IMR-90 (cell line): ENCODE measurements around the gene NPDC1. TPM values are rescaled to one million over a fixed set of nuclear protein-coding genes. Genes with fewer than 3 reads are reported as not detected.

Source experiments
- ATAC-seq: fragments of 200-7000 bp; cut with Tn5 transposase; 2 replicates; pipeline ENCODE4 v1.9.1; 2020; ENCODE audit warnings: low read depth, mild to moderate bottlenecking, moderate library complexity
- BruUV-seq: library from RNA; stranded (reverse); fragments of 400-500 nt; replicated peaks from 2 replicates; lab custom pipeline; 2021; lab: Mats Ljungman, UMichigan
- CTCF ChIA-PET: fragments of 300-600 bp; formaldehyde crosslinking; extraction: SDS; loops from one replicate; lab custom pipeline; 2021; ENCODE audit warnings: antibody characterized with exemption; lab: Yijun Ruan, JAX
- POLR2A ChIA-PET: fragments of 300-600 bp; sonication (Branson Sonifier 250); formaldehyde crosslinking; loops from one replicate; lab custom pipeline; 2022; ENCODE audit warnings: antibody characterized with exemption; ENCODE audit not compliant: unreplicated experiment; lab: Charles Lee
- DNase-seq: peaks from one replicate; pipeline ENCODE4 v3.0.0; 2013
- H2AFZ ChIP-seq: replicated peaks from 2 replicates; pipeline ENCODE3; 2013; ENCODE audit warnings: low read length, mild to moderate bottlenecking; ENCODE audit not compliant: poor library complexity
- H2AK5ac ChIP-seq: 2 replicates; pipeline ENCODE4 v1.6.1; 2013; ENCODE audit warnings: low read depth, low read length, inconsistent platforms
- H2AK9ac ChIP-seq: replicated peaks from 2 replicates; pipeline ENCODE3; 2013; ENCODE audit warnings: mild to moderate bottlenecking, low read depth, low read length, moderate library complexity; ENCODE audit not compliant: poor library complexity
- H2BK120ac ChIP-seq: 2 replicates; pipeline ENCODE4 v1.6.1; 2013; ENCODE audit warnings: low read depth, low read length, inconsistent platforms
- H2BK15ac ChIP-seq: 3 replicates; pipeline ENCODE4 v1.6.1; 2013; ENCODE audit warnings: low read depth, low read length, inconsistent platforms
- H2BK20ac ChIP-seq: 2 replicates; pipeline ENCODE4 v1.6.1; 2013; ENCODE audit warnings: low read depth, mild to moderate bottlenecking, inconsistent platforms, low read length, moderate library complexity
- H2BK5ac ChIP-seq: 2 replicates; pipeline ENCODE4 v1.6.1; 2013; ENCODE audit warnings: mild to moderate bottlenecking, low read depth, low read length, inconsistent platforms; ENCODE audit not compliant: poor library complexity, severe bottlenecking
- H3K14ac ChIP-seq: replicated peaks from 2 replicates; pipeline ENCODE4 v1.6.1; 2013; ENCODE audit warnings: low read depth, low read length, inconsistent platforms
- H3K18ac ChIP-seq: 2 replicates; pipeline ENCODE4 v1.6.1; 2013; ENCODE audit warnings: low read depth, low read length, control low read depth
- H3K23ac ChIP-seq: 2 replicates; pipeline ENCODE4 v1.6.1; 2013; ENCODE audit warnings: low read depth, low read length, inconsistent platforms
- H3K27ac ChIP-seq: 2 replicates; pipeline ENCODE4 v1.5.1; 2013; ENCODE audit warnings: mild to moderate bottlenecking, control low read depth, low read length; ENCODE audit not compliant: insufficient read depth
- H3K27me3 ChIP-seq: 2 replicates; pipeline ENCODE4 v1.6.1; 2013; ENCODE audit warnings: low read length; ENCODE audit not compliant: control insufficient read depth, insufficient read depth
- H3K36me3 ChIP-seq: 2 replicates; pipeline ENCODE4 v1.6.1; 2013; ENCODE audit warnings: low read length, mixed read lengths; ENCODE audit not compliant: control insufficient read depth, insufficient read depth
- H3K4ac ChIP-seq: 2 replicates; pipeline ENCODE4 v1.6.1; 2013; ENCODE audit warnings: low read depth, low read length, inconsistent platforms
- H3K4me1 ChIP-seq: 2 replicates; pipeline ENCODE4 v1.6.1; 2013; ENCODE audit warnings: low read length, mixed read lengths; ENCODE audit not compliant: control insufficient read depth, insufficient read depth
- H3K4me2 ChIP-seq: 2 replicates; pipeline ENCODE4 v1.6.1; 2013; ENCODE audit warnings: low read depth, mild to moderate bottlenecking, control low read depth, low read length, moderate library complexity
- H3K4me3 ChIP-seq: 2 replicates; pipeline ENCODE4 v1.5.1; 2013; ENCODE audit warnings: low read depth, mild to moderate bottlenecking, control low read depth, low read length, moderate library complexity; ENCODE audit not compliant: insufficient read depth
- H3K56ac ChIP-seq: 2 replicates; pipeline ENCODE4 v1.6.1; 2013; ENCODE audit warnings: low read length, inconsistent platforms; ENCODE audit not compliant: insufficient read depth; ENCODE audit errors: extremely low read depth
- H3K79me1 ChIP-seq, 2 experiments: 2 replicates each; pipeline ENCODE4 v1.6.1; 2013; ENCODE audit warnings: low read length in 2 of 2, inconsistent platforms in 1 of 2, low read depth in 1 of 2
- H3K9ac ChIP-seq: 2 replicates; pipeline ENCODE4 v1.6.1; 2013; ENCODE audit warnings: low read depth, low read length, control low read depth
- H3K9me1 ChIP-seq: 2 replicates; pipeline ENCODE4 v1.6.1; 2013; ENCODE audit warnings: low read length, inconsistent platforms; ENCODE audit not compliant: insufficient read depth
- H3K9me3 ChIP-seq: 2 replicates; pipeline ENCODE4 v1.6.1; 2013; ENCODE audit warnings: low read length; ENCODE audit not compliant: control insufficient read depth, insufficient read depth
- H4K20me1 ChIP-seq: 2 replicates; pipeline ENCODE4 v1.6.1; 2013; ENCODE audit warnings: low read length, inconsistent platforms; ENCODE audit not compliant: insufficient read depth
- H4K5ac ChIP-seq: 2 replicates; pipeline ENCODE4 v1.6.1; 2013; ENCODE audit warnings: mild to moderate bottlenecking, low read depth, low read length, control low read depth
- H4K8ac ChIP-seq, 2 experiments: 2 replicates each; pipeline ENCODE4 v1.6.1; 2013; ENCODE audit warnings: low read depth in 2 of 2, low read length in 2 of 2, control low read depth in 1 of 2, inconsistent platforms in 1 of 2
- H4K91ac ChIP-seq: 2 replicates; pipeline ENCODE4 v1.6.1; 2013; ENCODE audit warnings: low read depth, low read length, inconsistent platforms; ENCODE audit not compliant: insufficient read depth
- BHLHE40 ChIP-seq: fragments of 150-350 bp; IDR thresholded peaks from 2 replicates; pipeline ENCODE4 v1.6.1; 2016; ENCODE audit warnings: mild to moderate bottlenecking, low read depth, low read length
- CEBPB ChIP-seq: IDR thresholded peaks from 2 replicates; pipeline ENCODE4 v1.6.1; 2012; ENCODE audit warnings: low read depth, low read length, improper control_type of control experiment
- CHD1 ChIP-seq: IDR thresholded peaks from 2 replicates; pipeline ENCODE4 v1.6.1; 2012; ENCODE audit warnings: low read depth, low read length, improper control_type of control experiment
- FOS ChIP-seq: fragments of 150-350 bp; IDR thresholded peaks from 2 replicates; pipeline ENCODE4 v1.6.1; 2016; ENCODE audit warnings: low read depth, low read length
- MAFK ChIP-seq: IDR thresholded peaks from 2 replicates; pipeline ENCODE4 v1.6.1; 2012; ENCODE audit warnings: low read depth, low read length, improper control_type of control experiment
- MAZ ChIP-seq: IDR thresholded peaks from 2 replicates; pipeline ENCODE4 v1.6.1; 2012; ENCODE audit warnings: low read depth, mild to moderate bottlenecking, low read length, improper control_type of control experiment, moderate library complexity, borderline replicate concordance
- MXI1 ChIP-seq: IDR thresholded peaks from 2 replicates; pipeline ENCODE4 v1.6.1; 2012; ENCODE audit warnings: low read depth, mild to moderate bottlenecking, low read length, moderate library complexity, borderline replicate concordance
- NFE2L2 ChIP-seq: fragments of 150-350 bp; IDR thresholded peaks from 2 replicates; pipeline ENCODE4 v1.6.1; 2016; ENCODE audit warnings: low read depth, mild to moderate bottlenecking, low read length
- POLR2A ChIP-seq: IDR thresholded peaks from 2 replicates; pipeline ENCODE4 v1.6.1; 2012; ENCODE audit warnings: mild to moderate bottlenecking, low read depth, low read length
- RAD21 ChIP-seq: IDR thresholded peaks from 2 replicates; pipeline ENCODE4 v1.6.1; 2012; ENCODE audit warnings: low read length, improper control_type of control experiment
- RCOR1 ChIP-seq: IDR thresholded peaks from 2 replicates; pipeline ENCODE4 v1.6.1; 2012; ENCODE audit warnings: mild to moderate bottlenecking, low read length, improper control_type of control experiment; ENCODE audit not compliant: insufficient replicate concordance
- RFX5 ChIP-seq: IDR thresholded peaks from 2 replicates; pipeline ENCODE4 v1.8.0; 2012; ENCODE audit warnings: low read depth, mild to moderate bottlenecking, low read length, moderate library complexity
- SMC3 ChIP-seq: fragments of 150-350 bp; IDR thresholded peaks from 2 replicates; pipeline ENCODE4 v1.6.1; 2016; ENCODE audit warnings: low read depth, mild to moderate bottlenecking, antibody characterized with exemption, low read length, moderate library complexity
- WGBS, 2 experiments: methylation state at CpG; one replicate each; pipeline versions ENCODE4 v1.1.5 to v1.1.7; 2013; ENCODE audit warnings: missing lambda C conversion rate in 2 of 2; ENCODE audit not compliant: insufficient read length in 1 of 2; ENCODE audit errors: extremely low coverage in 2 of 2; 5-methylcytosine and 5-hydroxymethylcytosine counted together
- dilution Hi-C: fragments of 300-500 bp; cut with HindIII; formaldehyde crosslinking; loops from one replicate; pipeline ENCODE4 v1.14.3; 2018; ENCODE audit warnings: low sequenced_read_pairs; ENCODE audit not compliant: unreplicated experiment
- in situ Hi-C: fragments of 300-500 bp; cut with MboI; formaldehyde crosslinking; loops from 3 replicates; pipeline ENCODE4 v1.14.3; 2019; ENCODE audit warnings: low sequenced_read_pairs, inconsistent platforms, mixed read lengths
- intact Hi-C: fragments of 100-400 bp; cut with micrococcal nuclease; formaldehyde crosslinking; loops from 2 replicates; pipeline ENCODE4 v1.10.0; 2022
- polyA plus RNA-seq, 3 experiments: library from polyadenylated mRNA; depleted of rRNA; stranded (reverse); fragments of >200 nt; gene quantifications; 2 replicates each; pipeline ENCODE4 v1.2.3, GENCODE V29; 2012; ENCODE audit warnings: low replicate concordance in 1 of 3
- total RNA-seq: library from RNA; depleted of rRNA; stranded (reverse); fragments of >200 nt; gene quantifications from 2 replicates; pipeline ENCODE4 v1.2.3, GENCODE V29; 2012
- TF ChIP-seq, protein P1 (sequence below): conservative IDR thresholded peaks from 2 replicates; pipeline ENCODE4 v1.5.1; 2012; ENCODE audit warnings: mild to moderate bottlenecking, low read depth, low read length, improper control_type of control experiment
- TF ChIP-seq, protein P2 (sequence below): fragments of 150-350 bp; IDR thresholded peaks from 2 replicates; pipeline ENCODE4 v1.6.1; 2016; ENCODE audit warnings: low read depth, mild to moderate bottlenecking, low read length, moderate library complexity, borderline replicate concordance
- TF ChIP-seq, protein P3 (sequence below): fragments of 150-350 bp; IDR thresholded peaks from 2 replicates; pipeline ENCODE4 v1.6.1; 2017; ENCODE audit warnings: mild to moderate bottlenecking, antibody characterized with exemption, low read length, low read depth

NPDC1 gene
- total and polyA plus RNA-seq, 2 of the 4 experiments (the other 2 are of a cell fraction) = 2.7 to 58.1 TPM

DNA sequence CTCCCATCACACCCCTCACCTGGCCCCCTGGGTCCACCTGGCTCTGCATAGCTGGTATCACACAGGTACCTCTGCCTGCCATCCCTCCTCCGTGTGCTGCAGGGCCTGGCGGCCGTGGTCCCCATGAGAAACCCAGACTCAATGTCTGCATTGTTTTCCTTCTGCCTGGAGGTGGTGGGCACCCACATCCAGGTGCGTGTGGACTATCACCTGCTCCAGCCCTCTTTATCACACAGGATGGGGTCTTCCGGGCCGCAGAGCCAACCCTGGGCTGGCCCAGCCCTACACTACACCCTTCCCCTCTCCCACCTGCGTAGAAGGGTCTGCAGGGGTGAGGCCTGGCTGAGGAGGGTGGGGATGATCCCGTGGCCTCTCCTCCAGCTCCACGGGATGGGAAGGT lies 7.1 kb downstream of the NPDC1 start:
- Histone ChIP-seq H3K79me1 (peaks cover 0 to 6% of the 10 kb centered on the region in 2 experiments; a peak in 1 of 4 replicates), H3K9me3 (no peaks in the 10 kb centered on the region), H4K91ac (no peak overlapping the region), H2BK15ac (no peak overlapping the region), H3K4me3 (no peak overlapping the region), H2BK20ac (no peak overlapping the region), H2AK5ac (no peak overlapping the region), H3K27me3 (no peaks in the 10 kb centered on the region), H3K36me3 (peaks cover 17% of the 10 kb centered on the region), H3K14ac (no peak overlapping the region), H3K9ac (no peak overlapping the region), H2BK120ac (no peak overlapping the region), H3K9me1 (no peaks in the 10 kb centered on the region), H3K4me2 (no peak overlapping the region), H2AK9ac (peak overlapping the region; percentile 5), H3K18ac (no peak overlapping the region), H3K27ac (no peak overlapping the region), H3K56ac (no peak overlapping the region), H3K4me1 (no peaks in the 10 kb centered on the region), H4K8ac (no peak overlapping the region), H4K5ac (no peak overlapping the region), H2AFZ (no peak overlapping the region), H3K23ac (no peak overlapping the region), H4K20me1 (peaks cover 16% of the 10 kb centered on the region), H2BK5ac (no peak overlapping the region), H3K4ac (no peak overlapping the region)
- dilution Hi-C loops = no loop called here
- DNase-seq (no peak), ATAC-seq (no peak)
- ChIA-PET POLR2A (no interaction called here), CTCF (no interaction called here)
- WGBS, 2 experiments = no CpG with 5 or more reads among the region's 9 CpGs
- in situ Hi-C loops = loop anchor here (10.0 kb wide), 1 partner anchor 254 kb away; no protein-coding TSS in a partner anchor
- TF ChIP-seq BHLHE40 (no peak), RCOR1 (no peak), NFE2L2 (no peak), RFX5 (no peak), FOS (no peak), RAD21 (no peak), SMC3 (no peak), MAFK (no peak), MXI1 (no peak), MAZ (no peak), CHD1 (no peak), POLR2A (no peak), CEBPB (no peak)
- TF ChIP-seq, protein P1, sequence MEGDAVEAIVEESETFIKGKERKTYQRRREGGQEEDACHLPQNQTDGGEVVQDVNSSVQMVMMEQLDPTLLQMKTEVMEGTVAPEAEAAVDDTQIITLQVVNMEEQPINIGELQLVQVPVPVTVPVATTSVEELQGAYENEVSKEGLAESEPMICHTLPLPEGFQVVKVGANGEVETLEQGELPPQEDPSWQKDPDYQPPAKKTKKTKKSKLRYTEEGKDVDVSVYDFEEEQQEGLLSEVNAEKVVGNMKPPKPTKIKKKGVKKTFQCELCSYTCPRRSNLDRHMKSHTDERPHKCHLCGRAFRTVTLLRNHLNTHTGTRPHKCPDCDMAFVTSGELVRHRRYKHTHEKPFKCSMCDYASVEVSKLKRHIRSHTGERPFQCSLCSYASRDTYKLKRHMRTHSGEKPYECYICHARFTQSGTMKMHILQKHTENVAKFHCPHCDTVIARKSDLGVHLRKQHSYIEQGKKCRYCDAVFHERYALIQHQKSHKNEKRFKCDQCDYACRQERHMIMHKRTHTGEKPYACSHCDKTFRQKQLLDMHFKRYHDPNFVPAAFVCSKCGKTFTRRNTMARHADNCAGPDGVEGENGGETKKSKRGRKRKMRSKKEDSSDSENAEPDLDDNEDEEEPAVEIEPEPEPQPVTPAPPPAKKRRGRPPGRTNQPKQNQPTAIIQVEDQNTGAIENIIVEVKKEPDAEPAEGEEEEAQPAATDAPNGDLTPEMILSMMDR = no peak
- TF ChIP-seq, protein P2, sequence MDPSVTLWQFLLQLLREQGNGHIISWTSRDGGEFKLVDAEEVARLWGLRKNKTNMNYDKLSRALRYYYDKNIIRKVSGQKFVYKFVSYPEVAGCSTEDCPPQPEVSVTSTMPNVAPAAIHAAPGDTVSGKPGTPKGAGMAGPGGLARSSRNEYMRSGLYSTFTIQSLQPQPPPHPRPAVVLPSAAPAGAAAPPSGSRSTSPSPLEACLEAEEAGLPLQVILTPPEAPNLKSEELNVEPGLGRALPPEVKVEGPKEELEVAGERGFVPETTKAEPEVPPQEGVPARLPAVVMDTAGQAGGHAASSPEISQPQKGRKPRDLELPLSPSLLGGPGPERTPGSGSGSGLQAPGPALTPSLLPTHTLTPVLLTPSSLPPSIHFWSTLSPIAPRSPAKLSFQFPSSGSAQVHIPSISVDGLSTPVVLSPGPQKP = no peak
- TF ChIP-seq, protein P3, sequence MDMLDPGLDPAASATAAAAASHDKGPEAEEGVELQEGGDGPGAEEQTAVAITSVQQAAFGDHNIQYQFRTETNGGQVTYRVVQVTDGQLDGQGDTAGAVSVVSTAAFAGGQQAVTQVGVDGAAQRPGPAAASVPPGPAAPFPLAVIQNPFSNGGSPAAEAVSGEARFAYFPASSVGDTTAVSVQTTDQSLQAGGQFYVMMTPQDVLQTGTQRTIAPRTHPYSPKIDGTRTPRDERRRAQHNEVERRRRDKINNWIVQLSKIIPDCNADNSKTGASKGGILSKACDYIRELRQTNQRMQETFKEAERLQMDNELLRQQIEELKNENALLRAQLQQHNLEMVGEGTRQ = no peak
- BruUV-seq = no TSS peak
- intact Hi-C loops = no loop called here
